ENCODE measurements around the gene RBM48.
"Not testable (repeated sequence)": the region's sequence is repeated elsewhere in the genome, so short reads cannot be mapped to it uniquely, and the experiment has no call there.

The RBM48 gene

GRCh38 chr7:92528188-92528957 is at the start of gene RBM48, which contains the start of gene PEX1:
TSS of gene RBM48 (plus strand) at chr7:92528795. CDS start at chr7:92528814, 19 bp downstream.
TSS of gene PEX1 (minus strand) at chr7:92528520. CDS start at chr7:92528435, 85 bp downstream.
- DNase-seq = peak; percentile 97 to 99

GRCh38 chr7:92479146-92479545 is 49.4 kb upstream of the RBM48 start:
- not testable (repeated sequence) for DNase-seq

DNA sequence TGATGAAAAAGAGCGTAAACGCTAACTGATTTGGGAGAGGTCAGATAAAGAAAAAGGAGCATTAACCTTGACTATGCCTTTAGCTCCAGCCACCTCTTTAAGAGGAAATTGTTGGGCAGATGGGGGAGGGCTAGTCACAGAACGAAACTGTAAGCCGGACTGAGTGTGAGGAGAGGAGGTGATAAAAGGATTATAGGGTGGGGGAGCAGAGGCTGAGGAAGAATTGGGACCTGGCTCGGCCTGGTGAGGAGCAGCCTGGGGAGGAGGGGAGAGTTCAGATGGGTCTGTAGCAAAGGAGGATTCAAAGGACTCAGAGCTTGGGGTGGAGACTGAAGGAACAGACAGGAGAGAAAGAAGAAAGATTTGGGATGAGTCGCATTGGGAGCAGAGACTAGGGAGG is 45.0 kb upstream of the RBM48 start:
- not testable (repeated sequence) for DNase-seq

DNA sequence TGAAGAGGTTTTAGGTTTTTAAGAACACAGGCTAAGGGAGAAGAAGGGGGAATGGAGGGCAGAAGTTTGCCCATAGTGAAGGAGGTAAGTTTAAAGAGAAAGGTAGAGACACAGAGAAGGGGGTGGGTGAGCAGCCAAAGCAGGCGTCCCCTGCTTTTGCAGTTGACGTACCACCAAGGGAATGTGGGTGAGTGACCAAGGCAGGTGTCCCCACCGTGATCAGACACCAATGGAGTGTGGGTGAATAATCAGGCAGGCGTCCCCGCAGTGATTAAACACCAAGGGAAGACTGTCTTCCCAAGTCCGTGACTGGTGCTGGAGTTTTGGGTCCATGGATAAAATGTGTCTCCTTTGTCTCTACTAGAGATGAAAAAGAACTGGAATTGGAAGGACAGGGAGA is 44.4 kb upstream of the RBM48 start:
- DNase-seq = not testable (repeated sequence)

- DNase-seq = no peak
Measured at GRCh38 chr7:92485267-92485892, 43.2 kb upstream of the RBM48 start.

GRCh38 chr7:92485974-92486373 is 42.6 kb upstream of the RBM48 start:
- no peak for DNase-seq

GRCh38 chr7:92487804-92488203 is 40.8 kb upstream of the RBM48 start:
- no peak for DNase-seq

- no peak for DNase-seq
Measured at GRCh38 chr7:92489634-92490033, 39.0 kb upstream of the RBM48 start.

DNA sequence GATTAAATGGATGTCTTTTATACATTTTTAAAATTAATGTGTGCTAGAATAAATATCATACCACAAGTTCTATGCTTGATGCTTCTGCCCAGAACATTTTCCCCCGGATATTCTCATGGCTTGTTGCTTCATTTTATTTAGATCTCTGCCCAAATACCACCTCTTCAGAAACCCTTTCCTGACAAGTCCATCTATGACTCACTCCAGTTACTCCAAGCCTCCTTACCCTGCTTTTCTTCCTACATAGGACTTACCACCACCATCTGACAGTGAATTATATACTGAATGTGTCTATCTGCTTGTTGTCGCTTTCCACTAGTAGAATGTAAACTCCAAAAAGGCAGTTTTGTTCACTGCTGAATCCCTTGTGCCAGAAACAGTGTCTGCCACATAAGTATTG is 31.7 kb upstream of the RBM48 start:
- DNase-seq = no peak

DNA sequence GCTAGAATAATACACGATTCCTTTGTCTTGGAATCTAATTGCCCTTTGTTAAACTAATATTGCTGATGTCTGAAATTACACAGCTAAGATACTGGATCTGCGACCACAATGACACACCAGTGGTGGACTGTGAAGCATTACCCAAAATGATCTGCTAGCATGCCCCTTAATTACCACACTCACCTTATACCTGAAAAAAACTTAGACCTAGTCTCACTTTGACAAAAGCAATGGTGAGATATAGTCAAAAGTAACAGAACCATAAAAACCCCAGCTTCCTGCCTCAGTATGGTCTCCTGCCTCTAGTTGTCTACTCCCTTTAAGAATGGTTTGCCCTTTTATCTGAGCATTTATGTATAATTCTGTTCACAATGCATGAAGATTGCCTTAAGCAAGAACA is 30.0 kb upstream of the RBM48 start:
- DNase-seq = no peak

DNA sequence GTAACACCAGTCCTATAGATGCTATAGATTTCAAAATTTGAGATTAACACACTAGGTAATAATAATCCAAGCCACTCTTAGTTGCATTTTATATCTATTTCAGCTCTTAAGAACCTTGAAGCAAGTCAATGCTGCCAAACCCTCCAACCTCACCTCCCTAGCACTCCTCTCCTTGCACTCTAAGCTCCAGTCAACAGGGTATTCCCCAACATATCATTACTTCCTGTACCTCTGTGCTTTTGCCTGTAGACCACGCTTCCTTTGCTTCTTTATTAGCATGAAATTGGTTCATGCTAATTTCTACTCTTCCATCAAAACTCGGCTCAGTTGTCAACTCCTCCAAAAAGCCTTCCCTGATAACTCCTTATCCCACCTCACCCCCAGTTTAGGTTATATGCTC is 24.8 kb upstream of the RBM48 start:
- no peak for DNase-seq

DNA sequence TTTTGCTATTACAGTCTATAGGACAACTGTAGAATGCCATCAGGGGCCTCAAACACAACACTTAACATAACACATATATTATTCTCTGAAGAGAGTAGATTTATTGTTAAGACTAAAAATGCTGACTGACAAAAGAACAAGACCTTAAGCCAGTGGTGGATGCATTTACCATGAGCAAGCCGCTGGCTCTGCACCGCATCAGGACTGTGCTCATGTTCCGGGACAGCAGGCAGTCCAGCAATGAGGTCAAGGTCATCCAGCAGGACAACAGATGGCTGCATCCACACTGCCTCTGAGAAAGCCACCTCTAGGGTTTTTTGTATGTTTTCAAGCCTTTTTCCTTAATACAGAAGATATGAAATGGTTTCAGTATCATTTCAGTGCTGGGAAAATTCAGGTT is 24.0 kb upstream of the RBM48 start:
- no peak for DNase-seq

DNA sequence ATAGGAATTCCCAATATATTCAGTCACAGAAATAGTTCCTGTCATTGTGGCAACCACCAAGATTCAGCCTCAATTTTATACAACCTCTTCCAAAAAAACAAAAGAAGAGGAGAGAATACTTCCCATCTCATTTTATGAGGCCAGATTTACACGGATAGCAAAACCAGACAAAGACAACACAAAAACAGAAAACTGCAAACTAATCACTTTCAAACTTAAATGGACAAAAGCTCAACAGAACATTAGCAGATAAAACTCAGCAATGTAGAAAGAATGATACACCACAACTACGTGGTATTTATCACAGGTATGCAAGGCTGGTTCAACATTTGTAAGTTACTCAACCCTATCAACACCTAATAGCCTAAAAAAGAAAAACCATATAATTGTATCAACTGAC is 22.2 kb upstream of the RBM48 start:
- no peak for DNase-seq

- no peak for DNase-seq
Measured at GRCh38 chr7:92508946-92509345, 19.6 kb upstream of the RBM48 start.

- no peak for DNase-seq
Measured at GRCh38 chr7:92513167-92513902, 15.3 kb upstream of the RBM48 start.

- DNase-seq = no peak
Measured at GRCh38 chr7:92517631-92518030, 11.0 kb upstream of the RBM48 start.

- DNase-seq = no peak
Measured at GRCh38 chr7:92520024-92520423, 8.6 kb upstream of the RBM48 start.

DNA sequence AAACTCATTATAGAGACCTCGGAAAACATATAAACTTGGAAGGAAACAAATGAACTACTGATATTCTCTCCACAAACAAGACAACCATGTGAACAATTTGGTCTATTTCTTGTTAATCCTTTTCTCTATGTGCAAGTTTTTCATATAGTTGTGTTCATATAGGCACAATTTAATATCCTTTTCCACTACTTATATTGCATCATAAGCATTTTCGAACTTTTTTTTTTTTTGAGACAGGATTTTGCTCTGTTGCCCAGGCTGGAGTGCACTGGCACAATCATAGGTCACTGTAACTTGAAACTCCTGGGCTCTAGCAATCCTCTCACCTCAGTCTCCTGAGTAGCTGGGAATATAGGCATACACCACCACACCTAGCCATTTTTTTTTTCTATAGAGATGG is 5.5 kb upstream of the RBM48 start:
- no peak for DNase-seq

GRCh38 chr7:92527300-92528187 is 1.1 kb upstream of the RBM48 start:
- peak; percentile 20 to 64 for DNase-seq

DNA sequence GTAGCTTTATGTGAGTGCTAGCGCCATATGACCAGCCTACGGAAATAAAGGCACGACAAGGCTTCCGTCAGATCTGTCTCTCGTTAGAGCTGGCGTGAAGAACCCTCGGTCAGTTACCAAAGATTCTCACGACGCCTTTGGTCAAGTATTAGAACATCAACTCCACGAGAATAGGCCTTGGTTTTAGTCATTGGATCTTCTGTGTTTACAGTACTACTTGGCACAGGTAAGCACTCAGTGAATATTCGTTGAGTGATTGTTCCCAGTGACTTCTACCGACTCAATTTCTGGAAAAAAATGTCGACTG is 316 bp downstream of the RBM48 start:
- no peak for DNase-seq

GRCh38 chr7:92534572-92534971 is 6.0 kb downstream of the RBM48 start:
- no peak for DNase-seq

- DNase-seq = not testable (repeated sequence)
Measured at GRCh38 chr7:92543542-92543941, 14.9 kb downstream of the RBM48 start.

GRCh38 chr7:92545116-92545515 is 16.5 kb downstream of the RBM48 start:
- DNase-seq = not testable (repeated sequence)

All from SW 1271 (cell line).